GM18519 (cell line): ENCODE data around the gene HIPK2.

Experiments
- ATAC-seq: cut with Tn5 transposase; IDR thresholded peaks from one replicate; pipeline ENCODE4 v1.9.1; 2021; ENCODE audit warnings: mild to moderate bottlenecking, moderate library complexity; ENCODE audit not compliant: unreplicated experiment, low FRiP score

The HIPK2 gene

GRCh38 chr7:139526578-139527544 lies 250.9 kb downstream of the HIPK2 start:
- no peak for ATAC-seq

DNA sequence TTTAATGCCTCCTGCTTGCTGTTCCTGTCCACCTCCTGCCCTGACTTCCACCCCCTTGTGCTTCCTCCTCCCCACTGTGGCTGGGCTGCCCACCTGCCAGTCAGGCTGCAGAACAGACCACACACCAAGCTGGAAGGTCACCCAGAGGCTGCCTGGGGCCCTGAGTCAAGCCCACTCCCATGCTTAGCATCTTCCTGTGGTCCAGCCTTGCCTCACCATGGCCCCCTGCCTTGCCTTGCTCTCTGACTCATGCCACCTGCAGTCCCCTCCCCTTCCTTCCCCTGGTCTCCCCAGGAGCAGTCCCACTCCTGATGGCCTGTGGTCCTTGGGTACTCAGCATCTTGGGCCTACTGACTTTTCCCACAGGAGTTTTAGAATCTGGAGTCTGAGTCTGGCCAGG lies 252.0 kb downstream of the HIPK2 start:
- ATAC-seq = no peak

DNA sequence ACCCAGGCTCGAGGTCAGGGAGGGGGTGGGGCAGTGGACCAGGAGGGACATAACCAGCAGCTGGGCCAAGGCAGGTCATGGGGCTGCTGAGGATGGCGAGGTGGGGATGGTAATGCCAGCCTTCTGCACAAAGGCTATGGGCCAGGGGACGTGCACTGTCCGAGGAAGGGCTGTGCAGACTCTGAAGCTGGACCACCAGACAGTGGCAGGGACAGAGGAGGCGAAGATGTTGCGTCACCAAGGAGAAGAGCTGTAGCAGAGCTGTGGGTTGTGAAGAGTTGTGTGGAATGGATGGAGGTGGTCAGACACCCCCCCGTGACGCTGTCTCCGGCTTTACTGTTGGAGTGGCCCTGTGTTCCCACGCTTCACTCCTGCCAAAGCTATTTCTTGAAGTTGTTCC lies 252.6 kb downstream of the HIPK2 start:
- no peak for ATAC-seq

GRCh38 chr7:139523968-139524815 lies 253.6 kb downstream of the HIPK2 start:
- ATAC-seq = no peak

DNA sequence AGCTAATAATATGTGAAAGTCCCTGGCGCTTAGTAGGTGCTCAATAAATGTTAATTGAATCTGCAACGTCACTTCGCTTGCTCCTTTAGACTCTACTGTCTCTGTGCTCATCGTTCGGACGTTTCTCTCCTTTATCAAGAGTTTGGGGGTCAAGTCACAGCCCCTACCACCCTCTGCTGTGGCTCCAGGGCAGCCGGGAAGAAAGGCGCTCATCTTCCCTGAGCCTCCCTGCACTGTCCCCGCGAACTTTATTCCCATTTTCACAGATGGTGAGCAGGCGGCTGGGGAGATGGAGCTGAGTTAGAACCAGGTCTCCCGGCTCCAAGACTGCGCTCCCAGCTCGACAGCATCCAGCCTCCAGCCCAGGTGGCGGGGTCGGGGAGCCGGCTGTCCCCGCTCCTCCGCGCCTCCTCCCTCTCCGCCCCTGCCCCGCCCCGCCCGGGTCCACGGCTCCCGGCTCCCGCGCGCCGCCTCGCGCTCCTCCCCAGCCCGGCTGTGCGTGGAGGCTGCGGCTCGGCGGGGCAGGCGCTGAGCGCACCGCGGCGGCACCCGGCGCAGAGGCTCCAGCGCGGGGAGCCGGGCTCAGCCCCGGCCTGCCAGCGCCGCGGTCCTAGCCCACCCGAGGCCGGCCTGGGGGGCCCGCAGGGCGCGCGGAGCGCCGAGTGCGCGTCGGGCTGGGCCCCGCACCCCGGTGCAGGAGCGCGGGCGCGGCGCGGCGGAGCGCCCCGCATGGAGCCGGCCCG lies 254.4 kb downstream of the HIPK2 start, which contains the start of gene CLEC2L:
Gene CLEC2L, plus strand, starts transcription at position 487 of the 743 bp plus-strand sequence. Its CDS starts 243 bp downstream, at position 730.
- no peak for ATAC-seq

- no peak for ATAC-seq
These were observed 255.0 kb downstream of the HIPK2 start for GRCh38 chr7:139522830-139523198.

DNA sequence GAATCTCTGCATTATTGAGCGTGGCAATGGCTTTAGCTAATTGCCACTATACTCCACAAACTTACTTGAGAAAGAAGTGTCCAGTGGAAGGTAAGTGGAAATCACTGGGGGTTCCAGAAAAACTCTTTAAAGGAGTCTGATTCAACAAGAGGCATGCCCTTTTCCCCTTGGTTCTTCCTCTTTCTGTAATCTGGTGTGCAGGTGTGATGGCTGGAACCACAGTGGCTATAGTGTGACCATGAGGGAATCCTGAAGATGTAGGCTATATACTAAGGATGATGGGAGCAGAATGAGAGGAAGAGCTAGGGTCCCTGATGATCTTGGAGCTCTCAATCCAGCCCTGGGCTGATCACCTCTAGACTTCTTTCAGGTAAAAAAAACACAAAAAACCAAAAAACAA lies 256.4 kb downstream of the HIPK2 start:
- no peak for ATAC-seq

- no peak for ATAC-seq
These were observed 262.5 kb downstream of the HIPK2 start for GRCh38 chr7:139515266-139515665.
